ENCODE results near the gene FOXA3. TPM values are rescaled to one million over a fixed set of nuclear protein-coding genes. Genes with fewer than 3 reads are reported as not detected.
"Not testable (repeated sequence)": the region's sequence is repeated elsewhere in the genome, so short reads cannot be mapped to it uniquely, and the experiment has no call there.

The FOXA3 gene
- total and polyA plus RNA-seq, 9 donors: 0.04 to 0.26 TPM; not detected in 7

GRCh38 chr19:45895519-45895972 lies 31.4 kb downstream of the FOXA3 start:
- H3K27ac ChIP-seq: no peak overlapping the region
- WGBS, 3 donors: 66 to 73% (median 73%) methylated on average over 9 of the region's 9 CpGs

DNA sequence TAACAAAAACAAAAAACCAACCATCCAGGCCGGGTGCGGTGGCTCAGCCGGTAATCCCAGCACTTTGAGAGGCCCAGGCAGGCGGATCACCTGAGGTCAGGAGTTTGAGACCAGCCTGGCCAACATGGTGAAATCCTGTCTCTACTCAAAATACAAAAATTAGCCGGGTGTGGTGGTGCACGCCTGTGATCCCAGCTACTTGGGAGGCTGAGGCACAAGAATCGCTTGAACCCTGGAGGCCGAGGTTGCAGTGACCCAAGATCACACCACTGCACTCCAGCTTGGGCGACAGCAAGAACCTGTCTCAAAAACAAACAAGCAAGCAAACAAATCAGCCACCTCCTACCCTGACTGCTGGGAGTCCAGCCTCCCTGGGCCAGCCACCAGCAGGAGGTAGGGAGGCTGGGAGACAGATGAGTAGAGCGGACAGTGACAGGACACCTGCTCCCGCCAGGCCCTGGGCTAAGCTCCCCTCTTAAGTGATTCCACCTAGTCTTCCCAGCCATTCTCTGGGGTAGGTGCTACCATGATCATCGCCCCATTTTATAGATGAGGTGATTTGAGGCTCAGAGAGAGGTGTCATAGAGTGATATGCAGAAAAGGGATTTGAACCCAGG lies 32.0 kb downstream of the FOXA3 start:
- 89 to 92% (median 92%) methylated on average over 12 of the region's 12 CpGs for WGBS, 3 donors
- not testable (repeated sequence) for H3K27me3 ChIP-seq

More at GRCh38 chr19:45895519-45895972, 31.4 kb downstream of the FOXA3 start:
- no peak overlapping the region for H3K4me3 ChIP-seq
- no peaks in the 10 kb centered on the region for H3K9me3 ChIP-seq
- TF ChIP-seq, protein P1, sequence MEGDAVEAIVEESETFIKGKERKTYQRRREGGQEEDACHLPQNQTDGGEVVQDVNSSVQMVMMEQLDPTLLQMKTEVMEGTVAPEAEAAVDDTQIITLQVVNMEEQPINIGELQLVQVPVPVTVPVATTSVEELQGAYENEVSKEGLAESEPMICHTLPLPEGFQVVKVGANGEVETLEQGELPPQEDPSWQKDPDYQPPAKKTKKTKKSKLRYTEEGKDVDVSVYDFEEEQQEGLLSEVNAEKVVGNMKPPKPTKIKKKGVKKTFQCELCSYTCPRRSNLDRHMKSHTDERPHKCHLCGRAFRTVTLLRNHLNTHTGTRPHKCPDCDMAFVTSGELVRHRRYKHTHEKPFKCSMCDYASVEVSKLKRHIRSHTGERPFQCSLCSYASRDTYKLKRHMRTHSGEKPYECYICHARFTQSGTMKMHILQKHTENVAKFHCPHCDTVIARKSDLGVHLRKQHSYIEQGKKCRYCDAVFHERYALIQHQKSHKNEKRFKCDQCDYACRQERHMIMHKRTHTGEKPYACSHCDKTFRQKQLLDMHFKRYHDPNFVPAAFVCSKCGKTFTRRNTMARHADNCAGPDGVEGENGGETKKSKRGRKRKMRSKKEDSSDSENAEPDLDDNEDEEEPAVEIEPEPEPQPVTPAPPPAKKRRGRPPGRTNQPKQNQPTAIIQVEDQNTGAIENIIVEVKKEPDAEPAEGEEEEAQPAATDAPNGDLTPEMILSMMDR (IDR thresholded peaks at IDR 0.05): no peak
- TF ChIP-seq POLR2A (IDR thresholded peaks at IDR 0.05): no peak
- TF ChIP-seq EP300 (IDR thresholded peaks at IDR 0.05): no peak
- H3K4me1 ChIP-seq (ENCODE audit: insufficient read depth): no peaks in the 10 kb centered on the region
- H3K36me3 ChIP-seq: no peaks in the 10 kb centered on the region
- intact Hi-C loops (cut with DNase I): no loop called here
- H3K27me3 ChIP-seq: no peaks in the 10 kb centered on the region
- no peak for DNase-seq

GRCh38 chr19:45897261-45897812 lies 33.2 kb downstream of the FOXA3 start:
- no peaks in the 10 kb centered on the region for H3K36me3 ChIP-seq
- peaks cover 5% of the 10 kb centered on the region for H3K4me1 ChIP-seq (ENCODE audit: insufficient read depth)
- H3K27me3 ChIP-seq: no peaks in the 10 kb centered on the region
- no peak overlapping the region for H3K27ac ChIP-seq
- no peaks in the 10 kb centered on the region for H3K9me3 ChIP-seq
- 89 to 93% (median 93%) methylated on average over 8 of the region's 8 CpGs for WGBS, 3 donors
- H3K4me3 ChIP-seq: no peak overlapping the region
- DNase-seq: no peak
- intact Hi-C loops (cut with DNase I): no loop called here
- TF ChIP-seq EP300 (IDR thresholded peaks at IDR 0.05) (no peak), POLR2A (IDR thresholded peaks at IDR 0.05) (no peak)
- TF ChIP-seq, protein P1 (IDR thresholded peaks at IDR 0.05): no peak

More for the DNA sequence above, 32.0 kb downstream of the FOXA3 start:
- H3K27ac ChIP-seq; intact Hi-C loops (cut with DNase I); H3K4me3 ChIP-seq; H3K36me3 ChIP-seq; H3K9me3 ChIP-seq; DNase-seq; H3K4me1 ChIP-seq (ENCODE audit: insufficient read depth): not testable (repeated sequence)

DNA sequence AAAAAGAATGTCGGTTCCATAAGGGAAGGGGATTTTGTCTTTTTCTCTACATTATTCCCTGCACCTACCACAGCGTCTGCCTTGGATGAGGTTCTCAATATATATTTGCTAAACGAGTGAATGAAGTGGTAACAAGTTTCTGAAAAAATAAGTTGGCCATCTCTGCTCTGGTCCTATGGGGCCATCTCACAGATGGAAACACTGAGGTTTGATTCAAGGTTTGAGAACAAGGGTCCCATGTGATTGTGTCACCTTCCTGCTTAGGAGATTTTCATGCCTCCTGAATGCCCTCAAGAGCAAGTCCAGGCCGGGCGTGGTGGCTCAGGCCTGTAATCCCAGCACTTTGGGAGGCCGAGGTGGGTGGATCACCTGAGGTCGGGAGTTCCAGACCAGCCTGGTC lies 35.1 kb downstream of the FOXA3 start:
- TF ChIP-seq POLR2A (IDR thresholded peaks at IDR 0.05): no peak
- TF ChIP-seq EP300 (IDR thresholded peaks at IDR 0.05): no peak
- TF ChIP-seq, protein P1 (IDR thresholded peaks at IDR 0.05): no peak
- H3K27ac ChIP-seq: no peak overlapping the region
- WGBS, 3 donors: 88 to 91% (median 91%) methylated on average over 7 of the region's 7 CpGs
- DNase-seq: no peak
- no peaks in the 10 kb centered on the region for H3K9me3 ChIP-seq
- no peak overlapping the region for H3K4me3 ChIP-seq
- intact Hi-C loops (cut with DNase I): no loop called here
- H3K27me3 ChIP-seq: no peaks in the 10 kb centered on the region
- peaks cover 5% of the 10 kb centered on the region for H3K4me1 ChIP-seq (ENCODE audit: insufficient read depth)
- H3K36me3 ChIP-seq: no peaks in the 10 kb centered on the region

- H3K27ac ChIP-seq: no peak overlapping the region
- WGBS, 3 donors: 88 to 93% (median 92%) methylated on average over 4 of the region's 4 CpGs
- TF ChIP-seq, protein P1 (IDR thresholded peaks at IDR 0.05): no peak
- TF ChIP-seq POLR2A (IDR thresholded peaks at IDR 0.05) (no peak), EP300 (IDR thresholded peaks at IDR 0.05) (no peak)
- DNase-seq: no peak
- H3K4me3 ChIP-seq: no peak overlapping the region
- peaks cover 5% of the 10 kb centered on the region for H3K4me1 ChIP-seq (ENCODE audit: insufficient read depth)
- H3K27me3 ChIP-seq: no peaks in the 10 kb centered on the region
- no peaks in the 10 kb centered on the region for H3K36me3 ChIP-seq
- intact Hi-C loops (cut with DNase I): no loop called here
- no peaks in the 10 kb centered on the region for H3K9me3 ChIP-seq
These were observed 35.9 kb downstream of the FOXA3 start for GRCh38 chr19:45899919-45900589.
